K562 (cell line): ENCODE data around the gene CTDSPL. TPM values are rescaled to one million over a fixed set of nuclear protein-coding genes. Genes with fewer than 3 reads are reported as not detected.

ENCODE experiments used
- ATAC-seq: fragments of 200-7000 bp; cut with Tn5 transposase; 3 replicates; pipeline ENCODE4 v1.9.1; 2020; ENCODE audit warnings: moderate library complexity
- BruUV-seq: library from RNA; stranded (reverse); fragments of 400-500 nt; replicated peaks from 2 replicates; lab custom pipeline; 2021; lab: Mats Ljungman, UMichigan
- CTCF ChIA-PET: fragments of 300-600 bp; formaldehyde crosslinking; extraction: SDS; loops from one replicate; lab custom pipeline; 2021; ENCODE audit warnings: low intra/inter-chr PET ratio; lab: Yijun Ruan, JAX
- POLR2A ChIA-PET: fragments of 300-600, 350-650 bp; sonication (Branson Sonifier 250); formaldehyde crosslinking; extraction: SDS; loops from one replicate; lab custom pipeline; 2021; ENCODE audit warnings: antibody characterized with exemption, inconsistent platforms; lab: Yijun Ruan, JAX
- DNase-seq, 4 experiments: peaks; one replicate each; pipeline versions ENCODE4 v3.0.0 to v3.0.0-alpha.2; 2011 to 2018; ENCODE audit warnings: low spot score in 3 of 4, mixed read lengths in 3 of 4; ENCODE audit errors: extremely low read depth in 1 of 4
- FAIRE-seq: peaks from 2 replicates; lab custom pipeline; 2011; peaks lifted over from hg19 to GRCh38; lab: Jason Lieb, UNC
- H2AFZ ChIP-seq: 2 replicates; pipeline ENCODE4 v1.6.0; 2011; ENCODE audit warnings: low read depth, low read length, control low read depth, inconsistent platforms
- H3K27ac ChIP-seq: fragments of 200-600 bp; 3 replicates; pipeline ENCODE4 v1.8.0; 2011; ENCODE audit warnings: low read depth, mild to moderate bottlenecking, control low read depth, inconsistent platforms, low read length, moderate library complexity, mixed read lengths; ENCODE audit errors: extremely low read depth
- H3K27me3 ChIP-seq, 2 experiments: fragments of 300-600 bp in 1 of 2; 2 replicates in 1 of 2; 3 replicates in 1 of 2; pipeline versions ENCODE4 v1.6.0 to v1.8.0; 2011; ENCODE audit warnings: inconsistent platforms in 2 of 2, low read length in 2 of 2, mild to moderate bottlenecking in 1 of 2, mixed read lengths in 1 of 2, moderate library complexity in 1 of 2; ENCODE audit not compliant: control insufficient read depth in 2 of 2, insufficient read depth in 2 of 2
- H3K36me3 ChIP-seq: fragments of 300-600 bp; 3 replicates; pipeline ENCODE4 v1.8.0; 2011; ENCODE audit warnings: mild to moderate bottlenecking, low read length, inconsistent platforms; ENCODE audit not compliant: control insufficient read depth, insufficient read depth
- H3K4me1 ChIP-seq, 2 experiments: fragments of 200-600 bp in 1 of 2; replicated peaks in 1 of 2; 2 replicates in 1 of 2; 3 replicates in 1 of 2; pipeline versions ENCODE4 v1.5.1 to v1.8.0; 2011; ENCODE audit warnings: inconsistent platforms in 2 of 2, low read length in 2 of 2, mild to moderate bottlenecking in 1 of 2, mixed read lengths in 1 of 2, moderate library complexity in 1 of 2; ENCODE audit not compliant: control insufficient read depth in 2 of 2, insufficient read depth in 2 of 2
- H3K4me2 ChIP-seq: 2 replicates; pipeline ENCODE4 v1.6.1; 2011; ENCODE audit warnings: low read length, control low read depth, inconsistent platforms, mixed read lengths; ENCODE audit not compliant: insufficient read depth
- H3K4me3 ChIP-seq: fragments of 200-600 bp; sonication (generic), shearing (Covaris generic); 2 replicates; pipeline ENCODE4 v1.5.1; 2016; ENCODE audit warnings: control low read depth, inconsistent platforms
- H3K79me2 ChIP-seq: fragments of 200-600 bp; 3 replicates; pipeline ENCODE4 v1.8.0; 2011; ENCODE audit warnings: low read length, inconsistent platforms; ENCODE audit not compliant: control insufficient read depth, insufficient read depth
- H3K9ac ChIP-seq, 2 experiments: 2 replicates each; pipeline versions ENCODE4 v1.6.0 to v1.6.1; 2011; ENCODE audit warnings: low read depth in 2 of 2, low read length in 2 of 2, control low read depth in 1 of 2, inconsistent platforms in 1 of 2, mild to moderate bottlenecking in 1 of 2, mixed read lengths in 1 of 2; ENCODE audit not compliant: insufficient read depth in 1 of 2
- H3K9me1 ChIP-seq: one replicate; pipeline ENCODE4 v1.6.0; 2011; ENCODE audit warnings: inconsistent platforms, mild to moderate bottlenecking, low read length, moderate library complexity; ENCODE audit not compliant: control insufficient read depth, insufficient read depth
- H3K9me3 ChIP-seq: replicated peaks from 2 replicates; pipeline ENCODE4 v1.5.1; 2011; ENCODE audit warnings: low read depth, low read length, inconsistent platforms; ENCODE audit not compliant: control insufficient read depth, insufficient read depth
- H4K20me1 ChIP-seq: replicated peaks from 2 replicates; pipeline ENCODE4 v1.6.1; 2011; ENCODE audit warnings: low read length, inconsistent platforms, mixed read lengths; ENCODE audit not compliant: control insufficient read depth, insufficient read depth
- ETS1 ChIP-seq: conservative IDR thresholded peaks from 2 replicates; pipeline ENCODE4 v1.6.1; 2011; ENCODE audit warnings: low read depth, mild to moderate bottlenecking, low read length; ENCODE audit not compliant: control insufficient read depth
- HMG20A ChIP-seq: fragments of 450-650 bp; formaldehyde crosslinking; conservative IDR thresholded peaks from 2 replicates; pipeline ENCODE4 v1.4.0; 2020; ENCODE audit warnings: mild to moderate bottlenecking, mixed read lengths
- HNRNPLL ChIP-seq: fragments of 200-400 bp; formaldehyde crosslinking; IDR thresholded peaks from 2 replicates; pipeline ENCODE4 v1.6.1; 2017; ENCODE audit warnings: low read length, low read depth, mild to moderate bottlenecking; ENCODE audit not compliant: poor library complexity, severe bottlenecking
- NUFIP1 ChIP-seq: fragments of 450-650 bp; IDR thresholded peaks from 2 replicates; pipeline ENCODE4 v1.6.1; 2018; ENCODE audit not compliant: partially characterized antibody
- POLR2AphosphoS2 ChIP-seq: IDR thresholded peaks from 2 replicates; pipeline ENCODE4 v1.6.1; 2012; ENCODE audit warnings: low read length, improper control_type of control experiment
- POLR2AphosphoS5 ChIP-seq: IDR thresholded peaks from 2 replicates; pipeline ENCODE4 v1.6.1; 2011; ENCODE audit warnings: mild to moderate bottlenecking, low read depth, low read length, moderate library complexity; ENCODE audit not compliant: control insufficient read depth, insufficient read depth
- POLR2G ChIP-seq: fragments of 200-400 bp; formaldehyde crosslinking; IDR thresholded peaks from 2 replicates; pipeline ENCODE4 v1.6.1; 2017; ENCODE audit warnings: low read depth, mild to moderate bottlenecking, antibody characterized with exemption, low read length, moderate library complexity
- ZBTB43 ChIP-seq: sonication (generic); formaldehyde crosslinking; IDR thresholded peaks from 2 replicates; pipeline ENCODE4 v1.8.0; 2023; ENCODE audit warnings: mild to moderate bottlenecking, missing genetic modification reagents
- ZNF143 ChIP-seq: sonication (generic); formaldehyde crosslinking; IDR thresholded peaks from 2 replicates; pipeline ENCODE4 v1.9.0; 2022; ENCODE audit warnings: mild to moderate bottlenecking, missing genetic modification reagents
- ZNF644 ChIP-seq: fragments of 200-800 bp; sonication (Bioruptor generic); IDR thresholded peaks from 2 replicates; pipeline ENCODE4 v1.6.1; 2016; ENCODE audit warnings: low read depth, missing genetic modification characterization, missing compliant biosample characterization
- ZNF77 ChIP-seq: fragments of 250-450 bp; sonication (Bioruptor Pico); IDR thresholded peaks from 2 replicates; pipeline ENCODE4 v1.5.0; 2020
- WGBS: fragments of 100-300 bp; shearing (Covaris generic); methylation state at CpG from one replicate; pipeline ENCODE4 v1.1.6; 2016; ENCODE audit warnings: low coverage, mixed read lengths; ENCODE audit not compliant: insufficient coverage; ENCODE audit errors: missing lambda C conversion rate; 5-methylcytosine and 5-hydroxymethylcytosine counted together
- in situ Hi-C: fragments of 300-500 bp; cut with MboI; formaldehyde crosslinking; loops from 4 replicates; pipeline ENCODE4 v1.15.0; 2018; ENCODE audit warnings: inconsistent platforms, mixed read lengths
- intact Hi-C: fragments of 100-400 bp; cut with micrococcal nuclease; formaldehyde crosslinking; loops from 2 replicates; pipeline ENCODE4 v1.14.2; 2022
- polyA plus RNA-seq, 8 experiments: library from polyadenylated mRNA; depleted of rRNA in 4 of 8; stranded (reverse) in 5 of 8; unstranded in 3 of 8; fragments of >200 nt; fragmentation: Nextera tagmentation in 2 of 8; fragmentation: Illumina TruSeq in 1 of 8; extraction: Ambion mirVana in 2 of 8; extraction: Trizol in 1 of 8; gene quantifications; 2 replicates each; pipeline versions ENCODE4 v1.2.1 to v1.2.3, GENCODE V29; 2011 to 2014; ENCODE audit warnings: inconsistent platforms in 1 of 8, missing spikeins in 1 of 8
- total RNA-seq, 7 experiments: library from RNA; depleted of rRNA in 6 of 7; stranded (reverse); fragments of >200 nt in 6 of 7; fragmentation: Illumina TruSeq in 2 of 7; extraction: Trizol in 2 of 7; gene quantifications; 2 replicates each; pipeline versions ENCODE4 v1.2.1 to v1.2.3, GENCODE V29; 2011 to 2021; ENCODE audit warnings: low replicate concordance in 1 of 7

Gene CTDSPL
- total and polyA plus RNA-seq, 9 of the 15 experiments (the other 6 are each of a cell fraction or from before 2014, with no cell fraction given) = 5.1 to 19.3 (median 11.3) TPM

GRCh38 chr3:38004415-38005075 lies 142.9 kb downstream of the CTDSPL start (continued):
- no peak for TF ChIP-seq ZNF644 (tag)
- TF ChIP-seq NUFIP1 = no peak
- no peak for TF ChIP-seq HMG20A
- 0 out of 2 replicates have a peak, but pooled peaks have one; percentile 24 for TF ChIP-seq ZNF143 (CRISPR knock-in tag)

- Histone ChIP-seq H3K36me3 (peaks cover 79% of the 10 kb centered on the region; the same call in 2 of the 3 replicates), H2AFZ (no peak overlapping the region), H3K4me1 (peaks cover 6 to 54% of the 10 kb centered on the region in 2 experiments; a peak in 4 of 5 replicates), H3K27me3 (no peaks in the 10 kb centered on the region), H3K9ac (peak overlapping the region in 1 of 2 experiments; percentile 64; a peak in 2 of 4 replicates), H3K4me2 (no peak overlapping the region), H3K27ac (no peak overlapping the region), H4K20me1 (peaks cover 14% of the 10 kb centered on the region), H3K9me1 (peaks cover 6% of the 10 kb centered on the region), H3K79me2 (no peaks in the 10 kb centered on the region), H3K9me3 (no peaks in the 10 kb centered on the region), H3K4me3 (no peak overlapping the region)
- POLR2A ChIA-PET = interaction anchor here (0.9 to 1.7 kb wide), 3 partner anchors 11 to 64 kb away, joined by 3 to 6 read pairs (median 4); no protein-coding TSS in a partner anchor
- no peak for FAIRE-seq
- peak in 1 of 4 experiments; percentile 40 for DNase-seq
- ATAC-seq = no peak
- in situ Hi-C loops = no loop called here
- intact Hi-C loops = no loop called here
- CTCF ChIA-PET = interaction anchor here (1.2 to 5.0 kb wide), 3 partner anchors 29 to 474 kb away, joined by 3 to 62 read pairs (median 9); partner anchors contain the start of gene DLEC1
- WGBS = 72% methylated on average over 15 of the region's 15 CpGs
- no TSS peak for BruUV-seq
- TF ChIP-seq POLR2G = peak; percentile 30
- TF ChIP-seq ZNF77 (CRISPR knock-in tag) = no peak
- TF ChIP-seq ZBTB43 (CRISPR knock-in tag) = 0 out of 2 replicates have a peak, but pooled peaks have one; percentile 1
- TF ChIP-seq POLR2AphosphoS5 = 0 out of 2 replicates have a peak, but pooled peaks have one; percentile 18
- TF ChIP-seq HNRNPLL = peak; percentile 15
- 0 out of 2 replicates have a peak, but pooled peaks have one; percentile 37 for TF ChIP-seq POLR2AphosphoS2
- no peak for TF ChIP-seq ETS1
Observed at GRCh38 chr3:38005076-38006020, 143.7 kb downstream of the CTDSPL start.
